Measurements from ENCODE around the gene PCSK9. TPM values are rescaled to one million over a fixed set of nuclear protein-coding genes. Genes with fewer than 3 reads are reported as not detected.

The PCSK9 gene
- total and polyA plus RNA-seq, 2 of the 13 experiments (the other 11 are each of a cell fraction or from before 2014, with no cell fraction given): 33.3 to 80.5 TPM

- ATAC-seq: peak; percentile 90
- Histone ChIP-seq H3K4me2 (ENCODE audit: low read depth, low read length) (no peak overlapping the region), H4K20me1 (ENCODE audit: insufficient read depth, low read length) (no peaks in the 10 kb centered on the region), H3K4me3 (replicated peaks in 1 of 3; ENCODE audit: insufficient read depth in 1 of 3, low read depth in 2 of 3, low read length in 3 of 3) (no peak overlapping the region), H2AFZ (ENCODE audit: low read length) (no peak overlapping the region), H3K79me2 (ENCODE audit: insufficient read depth, low read length) (no peaks in the 10 kb centered on the region), H3K4me1 (ENCODE audit: insufficient read depth, low read length) (peaks cover 15% of the 10 kb centered on the region), H3K9ac (ENCODE audit: insufficient read depth, low read depth, low read length) (no peak overlapping the region), H3K36me3 (replicated peaks in 1 of 2; ENCODE audit: control insufficient read depth in 1 of 2, insufficient read depth in 2 of 2, low read length in 2 of 2) (peaks cover 32 to 67% of the 10 kb centered on the region in 2 experiments), H3K9me3 (ENCODE audit: low read length) (no peaks in the 10 kb centered on the region), H3K27me3 (ENCODE audit: control insufficient read depth in 1 of 2, insufficient read depth in 2 of 2, low read length in 2 of 2) (no peaks in the 10 kb centered on the region), H3K27ac (ENCODE audit: extremely low read length, insufficient read depth, low read length) (peak overlapping the region; percentile 37)
- no TSS peak for BruUV-seq (replicated peaks)
- CTCF ChIA-PET (ENCODE audit: low intra/inter-chr PET ratio, low total read pairs): interaction anchor here (1.6 kb wide), 1 partner anchor 206 kb away, joined by 4 read pairs; no protein-coding TSS in a partner anchor
- FAIRE-seq: peak; percentile 87
- 36% methylated on average over 5 of the region's 8 CpGs for whole genome bisulfite sequencing (ENCODE audit: low lambda C conversion rate)
- POLR2A ChIA-PET: no interaction called here
- intact Hi-C loops (cut with micrococcal nuclease; ENCODE audit: unreplicated experiment): loop anchor here (10.0 kb wide), 1 partner anchor 203 kb away; no protein-coding TSS in a partner anchor
- in situ Hi-C loops (cut with HindIII; ENCODE audit: extremely low pct_ligation_motif_present, low pct_unique_long_range_greater_than_20kb): no loop called here
- DNase-seq (ENCODE audit: low spot score): peak; percentile 72
- TF ChIP-seq CAMTA2 (CRISPR knock-in tag; IDR thresholded peaks at IDR 0.05; ENCODE audit: borderline replicate concordance) (no peak), REPIN1 (CRISPR knock-in tag; IDR thresholded peaks at IDR 0.05; ENCODE audit: borderline replicate concordance, low read depth) (0 out of 2 replicates have a peak, but pooled peaks have one; percentile 24), ZNF569 (CRISPR knock-in tag; IDR thresholded peaks at IDR 0.05; ENCODE audit: borderline replicate concordance) (no peak), MEF2D (CRISPR knock-in tag; IDR thresholded peaks at IDR 0.05) (peak; percentile 34; the same call in 1 of the 2 replicates), ZNF672 (CRISPR knock-in tag; IDR thresholded peaks at IDR 0.05) (no peak), HES4 (CRISPR knock-in tag; IDR thresholded peaks at IDR 0.05; ENCODE audit: borderline replicate concordance) (no peak), ZNF772 (CRISPR knock-in tag; IDR thresholded peaks at IDR 0.05) (peak; percentile 54; the same call in 1 of the 2 replicates), ZNF235 (CRISPR knock-in tag; IDR thresholded peaks at IDR 0.05; ENCODE audit: borderline replicate concordance) (no peak), FOXO1 (CRISPR knock-in tag; IDR thresholded peaks at IDR 0.05) (peak; percentile 78), XRCC5 (optimal IDR thresholded peaks at IDR 0.05; ENCODE audit: low read length) (peak; percentile 84), NFE2L2 (IDR thresholded peaks at IDR 0.05; ENCODE audit: low read length) (no peak), ZFP91 (CRISPR knock-in tag; IDR thresholded peaks at IDR 0.05; ENCODE audit: borderline replicate concordance) (peak; percentile 18; the same call in 1 of the 2 replicates), ZNF331 (CRISPR knock-in tag; IDR thresholded peaks at IDR 0.05) (peak; percentile 40; the same call in 1 of the 2 replicates), SNAPC2 (CRISPR knock-in tag; IDR thresholded peaks at IDR 0.05) (0 out of 2 replicates have a peak, but pooled peaks have one; percentile 25), TGIF2 (CRISPR knock-in tag; IDR thresholded peaks at IDR 0.05) (no peak), PAXIP1 (CRISPR knock-in tag; conservative IDR thresholded peaks at IDR 0.05) (peak; percentile 29; the same call in 1 of the 2 replicates), HNF4A (CRISPR knock-in tag; IDR thresholded peaks at IDR 0.05) (peak; percentile 48; the same call in 1 of the 2 replicates), PRMT3 (CRISPR knock-in tag; IDR thresholded peaks at IDR 0.05; ENCODE audit: borderline replicate concordance, low read depth) (no peak), STAG1 (CRISPR knock-in tag; IDR thresholded peaks at IDR 0.05) (peak; percentile 55)
Measured at GRCh38 chr1:55071477-55071876, 32.1 kb downstream of the PCSK9 start.
